ENCODE results near the gene CEP170. TPM values are rescaled to one million over a fixed set of nuclear protein-coding genes. Genes with fewer than 3 reads are reported as not detected.
"Not testable (repeated sequence)": the region's sequence is repeated elsewhere in the genome, so short reads cannot be mapped to it uniquely, and the experiment has no call there.

The CEP170 gene
- total RNA-seq, 1 donor from 2014 or later = 68.8 TPM

- no peak for DNase-seq (ENCODE audit: low spot score)
Measured at GRCh38 chr1:243236604-243237252, 18.4 kb downstream of the CEP170 start.

- no peak for DNase-seq (ENCODE audit: low spot score)
Measured at GRCh38 chr1:243234978-243235647, 20.0 kb downstream of the CEP170 start.

DNA sequence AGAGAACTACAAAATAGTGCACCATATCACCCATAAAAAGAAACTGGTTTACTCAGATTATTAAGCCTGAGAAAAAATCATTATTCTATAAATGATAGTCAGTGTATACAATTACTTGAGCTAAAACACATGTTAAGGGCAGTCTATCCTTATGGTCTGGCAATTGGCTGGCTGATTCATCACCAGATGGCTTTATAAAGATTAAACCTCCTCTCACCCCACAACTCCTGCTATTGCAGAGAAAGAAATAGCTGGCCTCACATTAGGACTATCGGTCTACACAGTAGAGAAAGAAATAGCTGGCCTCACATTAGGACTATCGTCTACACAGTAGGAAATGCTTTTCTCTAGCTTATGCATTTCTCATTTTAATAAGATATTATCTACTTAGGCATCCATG, 21.2 kb downstream of the CEP170 start:
- DNase-seq (ENCODE audit: low spot score) = no peak

DNA sequence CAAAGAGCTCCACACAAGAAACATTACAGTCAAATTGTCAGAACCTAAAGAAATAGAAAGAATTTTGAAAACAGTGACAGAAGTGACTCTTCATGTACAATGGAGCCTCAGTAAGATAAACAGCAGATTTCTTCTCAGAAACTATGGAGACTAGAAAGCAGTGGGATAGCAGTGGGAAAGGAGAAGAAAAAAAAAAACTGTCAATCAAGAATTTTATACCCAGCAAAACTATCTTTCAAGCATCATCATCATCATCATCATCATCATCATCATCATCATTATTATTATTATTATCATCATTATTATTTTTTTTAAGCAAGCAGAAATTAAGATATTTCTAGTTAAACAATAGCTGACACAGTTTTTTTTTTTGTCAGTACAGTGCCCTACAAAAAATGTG, 24.2 kb downstream of the CEP170 start:
- DNase-seq (ENCODE audit: low spot score) = no peak

DNA sequence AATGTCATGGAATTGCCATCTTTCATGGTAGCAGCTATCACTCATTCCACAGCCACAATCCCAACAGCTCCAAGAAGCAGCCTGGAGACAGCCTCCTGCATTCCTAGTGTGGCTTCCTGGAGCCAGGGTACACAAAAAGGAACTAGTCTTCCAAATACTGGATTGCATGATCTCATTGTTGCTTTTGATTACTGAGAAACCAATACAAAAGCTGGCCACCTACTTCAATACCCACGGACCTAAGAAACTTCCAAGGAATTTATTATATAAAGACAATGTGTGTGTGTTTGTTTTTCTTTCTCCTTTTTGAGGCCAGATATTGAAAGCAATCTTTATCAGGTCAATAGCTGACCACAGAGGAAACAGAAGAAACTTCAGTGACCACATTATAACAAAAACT, 25.6 kb downstream of the CEP170 start:
- no peak for DNase-seq (ENCODE audit: low spot score)

- DNase-seq (ENCODE audit: low spot score) = no peak
Measured at GRCh38 chr1:243227622-243228021, 27.5 kb downstream of the CEP170 start.

DNA sequence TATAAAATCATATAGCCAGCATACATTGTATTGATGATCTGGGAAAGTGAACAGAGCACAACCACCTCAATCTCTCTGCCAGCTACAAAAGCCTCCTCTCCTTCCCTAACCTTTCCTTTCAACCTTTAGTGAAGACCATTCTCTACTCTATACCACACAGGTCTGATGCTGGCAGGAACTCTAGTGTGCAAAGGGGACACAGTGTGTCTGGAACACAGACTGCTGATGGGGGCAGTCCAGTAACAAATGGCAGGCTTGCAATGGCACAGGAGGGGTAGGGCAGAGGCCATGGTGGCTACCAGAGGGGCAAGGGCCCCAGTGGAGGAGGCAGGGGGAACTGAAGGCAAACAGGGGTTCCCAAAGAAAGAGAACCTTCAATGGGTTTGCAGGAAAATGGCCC, 37.0 kb downstream of the CEP170 start:
- DNase-seq (ENCODE audit: low spot score) = no peak

DNA sequence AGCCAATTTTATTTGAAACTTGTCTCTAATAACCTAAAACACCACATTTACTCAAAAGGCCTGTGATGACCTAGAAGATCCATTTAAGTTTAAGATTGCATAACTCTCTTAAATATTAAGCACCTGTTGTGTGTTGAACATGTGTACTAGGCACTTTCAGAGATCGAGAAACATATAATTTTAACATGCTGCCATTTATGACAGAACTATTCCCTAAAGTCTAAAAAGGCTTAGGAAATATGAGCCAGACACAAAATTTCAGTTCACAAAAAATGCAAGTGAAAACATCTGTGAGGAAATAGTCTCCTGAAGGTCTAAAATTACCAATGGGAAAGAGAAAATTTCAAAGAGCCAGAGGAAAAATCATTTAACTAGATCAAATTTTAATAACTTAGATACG, 37.7 kb downstream of the CEP170 start:
- DNase-seq (ENCODE audit: low spot score) = no peak

- DNase-seq (ENCODE audit: low spot score) = no peak
Measured at GRCh38 chr1:243216741-243217140, 38.3 kb downstream of the CEP170 start.

DNA sequence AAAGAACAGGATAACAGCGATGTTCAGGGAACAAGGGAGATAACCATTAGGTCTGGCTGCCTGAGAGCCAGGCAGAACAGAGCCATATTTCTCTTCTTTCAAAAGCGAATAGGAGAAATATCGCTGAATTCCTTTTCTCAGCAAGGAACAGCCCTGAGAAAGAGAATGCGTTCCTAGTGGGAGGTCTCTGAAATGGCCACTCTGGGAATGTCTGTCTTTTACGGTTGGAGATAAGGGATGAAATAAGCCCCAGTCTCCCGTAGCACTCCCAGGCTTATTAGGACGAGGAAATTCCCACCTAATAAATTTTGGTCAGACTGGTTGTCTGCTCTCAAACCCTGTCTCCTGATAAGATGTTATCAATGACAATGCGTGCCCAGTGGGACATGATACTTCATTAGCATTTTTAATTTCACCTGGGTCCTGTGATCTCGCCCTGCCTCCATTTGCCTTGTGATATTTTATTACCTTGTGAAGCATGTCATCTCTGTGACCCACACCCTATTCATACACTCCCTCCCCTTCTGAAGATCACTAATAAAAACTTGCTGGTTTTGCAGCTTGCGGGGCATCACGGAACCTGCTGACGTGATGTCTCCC, 39.7 kb downstream of the CEP170 start:
- not testable (repeated sequence) for DNase-seq (ENCODE audit: low spot score)

DNA sequence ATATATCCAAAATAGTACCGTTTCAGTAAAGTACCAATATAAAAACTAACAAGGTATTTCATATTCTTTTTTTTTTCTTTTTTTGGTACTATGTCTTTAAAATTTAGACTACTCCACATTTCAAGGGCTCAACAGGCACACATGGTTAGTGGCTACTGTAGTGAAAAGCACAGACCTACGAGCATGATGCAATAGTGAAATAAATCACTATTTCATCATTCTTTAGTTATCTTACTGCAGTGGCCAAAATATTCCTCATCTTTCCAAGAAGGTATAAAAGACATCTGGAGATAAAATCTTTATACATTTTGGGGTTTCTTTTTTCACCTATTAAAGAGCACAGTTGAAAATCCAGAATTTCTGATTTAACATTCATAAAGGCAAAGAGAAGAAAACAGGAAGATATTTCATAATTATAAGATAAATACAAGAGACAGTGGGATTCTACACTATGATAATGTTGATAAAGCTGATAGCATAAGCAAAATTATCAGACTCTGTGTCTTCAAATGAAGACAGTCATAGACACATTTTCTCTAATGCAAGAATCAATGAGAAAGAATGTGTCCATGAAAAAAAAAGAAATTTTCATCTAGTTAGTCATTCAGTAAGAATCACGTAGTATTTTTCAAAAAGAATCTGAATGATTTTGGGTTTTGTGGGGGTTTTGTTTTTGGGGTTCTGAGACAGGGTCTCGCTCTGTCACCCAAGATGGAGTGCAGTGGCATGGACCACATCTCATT, 41.9 kb downstream of the CEP170 start:
- DNase-seq (ENCODE audit: low spot score) = no peak

DNA sequence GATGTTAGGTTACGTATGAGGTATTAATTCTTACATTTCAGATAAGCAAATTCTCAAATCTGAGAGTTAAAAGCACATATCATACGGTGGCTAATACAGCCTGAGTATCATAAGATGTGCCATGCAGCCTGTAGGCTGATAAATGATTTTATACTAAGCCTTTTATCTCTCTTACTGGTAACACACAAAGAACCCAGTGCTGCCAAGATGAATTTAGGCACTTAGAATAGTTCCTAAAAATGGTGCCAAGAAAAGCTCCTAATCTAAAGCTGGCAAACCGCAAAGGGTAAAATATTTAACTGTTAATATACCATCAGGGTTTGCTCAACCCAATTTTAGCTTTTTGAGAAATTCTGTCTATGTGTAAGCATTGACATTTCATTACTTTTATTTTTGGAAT, 43.1 kb downstream of the CEP170 start:
- DNase-seq (ENCODE audit: low spot score) = not testable (repeated sequence)

- not testable (repeated sequence) for DNase-seq (ENCODE audit: low spot score)
Measured at GRCh38 chr1:243205026-243205501, 50.0 kb downstream of the CEP170 start.

GRCh38 chr1:243204336-243204735, 50.7 kb downstream of the CEP170 start:
- not testable (repeated sequence) for DNase-seq (ENCODE audit: low spot score)

- not testable (repeated sequence) for DNase-seq (ENCODE audit: low spot score)
Measured at GRCh38 chr1:243203196-243203595, 51.9 kb downstream of the CEP170 start.

DNA sequence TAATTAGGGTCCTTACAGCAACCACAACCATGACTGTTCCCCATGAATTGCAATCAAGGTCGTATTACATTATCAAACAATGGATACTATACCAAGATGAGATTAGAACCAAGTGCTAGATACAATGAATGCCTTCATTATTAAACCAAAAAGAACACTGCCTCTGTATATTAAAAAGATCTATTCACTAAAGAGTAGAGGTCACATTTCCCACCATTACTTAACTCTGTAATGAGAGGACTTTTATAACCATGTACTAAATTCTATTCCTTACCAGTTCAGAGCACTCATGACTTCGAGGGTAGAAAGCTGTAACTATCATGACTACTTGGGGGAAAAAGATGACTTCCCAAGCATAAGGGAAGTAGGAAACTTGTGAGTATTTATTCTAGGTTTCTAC, 53.8 kb downstream of the CEP170 start:
- not testable (repeated sequence) for DNase-seq (ENCODE audit: low spot score)

DNA sequence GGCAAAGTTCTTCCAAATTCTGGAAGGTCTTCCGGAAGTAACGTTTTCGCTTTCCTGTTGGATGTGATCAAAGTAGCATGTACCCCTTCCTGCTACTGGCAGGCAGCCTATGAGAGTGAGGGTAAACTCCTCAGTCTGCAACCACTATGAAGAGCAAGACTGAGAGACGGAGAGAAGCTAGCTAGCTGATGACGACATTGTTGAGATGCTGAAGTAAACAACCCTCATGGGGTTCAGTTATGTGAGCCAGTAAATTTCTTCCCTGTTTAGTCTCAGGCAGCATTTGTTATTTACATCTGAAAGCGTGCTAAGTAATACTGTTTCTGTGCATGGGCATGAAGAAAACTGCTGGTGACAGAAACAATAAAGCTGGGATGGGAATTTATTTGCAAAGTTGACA, 57.6 kb downstream of the CEP170 start:
- not testable (repeated sequence) for DNase-seq (ENCODE audit: low spot score)

- not testable (repeated sequence) for DNase-seq (ENCODE audit: low spot score)
Measured at GRCh38 chr1:243193330-243193729, 61.8 kb downstream of the CEP170 start.

DNA sequence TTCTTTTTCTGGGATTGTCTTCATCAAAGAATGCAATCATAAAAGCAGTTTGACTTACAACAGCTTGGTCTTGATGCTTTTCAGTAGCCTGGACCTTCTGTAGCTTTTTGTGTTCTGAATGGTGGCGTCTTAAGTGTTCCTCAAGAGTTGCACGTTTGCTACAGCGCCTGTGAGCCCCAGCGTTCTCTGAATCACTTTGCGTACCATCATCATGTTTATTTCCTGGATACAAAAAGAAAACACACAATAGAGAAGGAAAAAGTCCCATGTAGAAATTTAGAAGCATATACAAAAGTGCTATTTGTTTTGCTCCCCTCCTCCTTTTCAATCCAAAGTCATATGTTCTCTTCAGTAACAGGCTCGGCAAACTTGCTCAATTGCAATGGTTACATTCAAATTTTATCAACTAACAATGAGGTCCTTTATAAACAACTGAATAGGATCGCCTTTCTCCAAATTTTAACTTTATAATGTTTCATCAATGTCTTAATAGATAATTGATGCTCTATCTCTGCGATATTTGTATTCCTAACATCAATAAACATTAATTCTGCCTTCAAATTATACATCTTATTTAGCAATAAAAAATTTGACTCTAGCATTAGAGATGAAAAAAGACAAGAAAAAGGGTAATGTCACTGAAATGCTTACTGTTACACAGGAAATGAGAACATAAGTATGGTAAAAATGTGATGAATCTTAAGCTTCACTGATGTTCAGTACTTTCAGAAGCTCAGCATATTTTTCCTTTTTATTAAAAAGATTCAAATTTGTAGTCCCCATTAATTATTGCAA, 68.7 kb downstream of the CEP170 start:
- DNase-seq (ENCODE audit: low spot score) = not testable (repeated sequence)

GRCh38 chr1:243184787-243185186, 70.3 kb downstream of the CEP170 start:
- not testable (repeated sequence) for DNase-seq (ENCODE audit: low spot score)

DNA sequence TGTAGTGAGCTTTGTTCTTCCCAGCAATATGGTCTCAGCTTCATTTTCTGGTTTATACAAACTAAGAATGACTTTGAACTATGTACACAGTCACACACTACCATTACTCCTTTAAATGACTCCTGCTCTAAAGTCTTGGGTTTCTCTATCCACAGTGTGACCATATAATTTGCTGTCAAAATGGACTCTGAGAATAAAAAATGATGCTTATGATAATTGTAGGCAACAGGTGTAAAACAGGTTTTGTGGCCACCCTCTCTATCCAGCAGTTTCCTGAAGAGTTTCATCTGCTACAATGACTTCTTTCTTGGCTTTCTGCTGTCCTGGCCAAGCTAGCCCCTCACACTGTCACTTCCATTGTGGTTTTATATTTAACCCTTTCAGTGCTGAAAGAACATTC, 71.4 kb downstream of the CEP170 start:
- not testable (repeated sequence) for DNase-seq (ENCODE audit: low spot score)

Data from mesenteric fat pad (tissue), 1 donor.